Body of pancreas (tissue), 4 donors: ENCODE results near the gene GADD45A.

Experiments
- POLR2A ChIP-seq, 3 donors: fragments of 450-650 bp; IDR thresholded peaks; one replicate each; pipeline ENCODE4 v1.6.1; 2016; ENCODE audit warnings: antibody characterized with exemption in 3 of 3, mild to moderate bottlenecking in 2 of 3
- TF ChIP-seq, protein P1 (sequence below), 7 experiments: fragments of 450-650 bp in 4 of 7; fragments of 200-600 bp in 3 of 7; sonication (generic) in 3 of 7; IDR thresholded peaks; one replicate each; pipeline ENCODE4 v1.5.1; 2016 to 2019; ENCODE audit warnings: antibody characterized with exemption in 7 of 7

DNA sequence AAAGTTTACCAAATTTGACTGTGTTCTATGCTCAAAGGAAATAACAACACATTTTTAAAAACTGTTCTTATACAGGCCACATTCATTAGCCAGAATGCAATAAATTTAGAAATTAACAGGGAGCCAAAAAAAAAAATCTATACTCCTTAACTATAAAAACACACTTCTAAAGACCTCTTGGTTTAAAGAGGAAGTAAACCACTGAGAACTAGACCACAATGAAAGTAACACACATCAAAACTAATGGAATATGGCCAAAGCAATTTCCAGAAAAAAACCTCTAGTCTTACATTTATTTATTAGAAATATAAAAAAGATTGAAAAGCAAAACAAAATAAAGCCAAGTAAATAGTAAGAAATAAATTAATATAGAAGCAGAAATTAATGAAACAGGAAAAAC, 48.9 kb upstream of the GADD45A start:
- TF ChIP-seq, protein P1, sequence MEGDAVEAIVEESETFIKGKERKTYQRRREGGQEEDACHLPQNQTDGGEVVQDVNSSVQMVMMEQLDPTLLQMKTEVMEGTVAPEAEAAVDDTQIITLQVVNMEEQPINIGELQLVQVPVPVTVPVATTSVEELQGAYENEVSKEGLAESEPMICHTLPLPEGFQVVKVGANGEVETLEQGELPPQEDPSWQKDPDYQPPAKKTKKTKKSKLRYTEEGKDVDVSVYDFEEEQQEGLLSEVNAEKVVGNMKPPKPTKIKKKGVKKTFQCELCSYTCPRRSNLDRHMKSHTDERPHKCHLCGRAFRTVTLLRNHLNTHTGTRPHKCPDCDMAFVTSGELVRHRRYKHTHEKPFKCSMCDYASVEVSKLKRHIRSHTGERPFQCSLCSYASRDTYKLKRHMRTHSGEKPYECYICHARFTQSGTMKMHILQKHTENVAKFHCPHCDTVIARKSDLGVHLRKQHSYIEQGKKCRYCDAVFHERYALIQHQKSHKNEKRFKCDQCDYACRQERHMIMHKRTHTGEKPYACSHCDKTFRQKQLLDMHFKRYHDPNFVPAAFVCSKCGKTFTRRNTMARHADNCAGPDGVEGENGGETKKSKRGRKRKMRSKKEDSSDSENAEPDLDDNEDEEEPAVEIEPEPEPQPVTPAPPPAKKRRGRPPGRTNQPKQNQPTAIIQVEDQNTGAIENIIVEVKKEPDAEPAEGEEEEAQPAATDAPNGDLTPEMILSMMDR (IDR thresholded peaks at IDR 0.05): no peak
- TF ChIP-seq POLR2A (IDR thresholded peaks at IDR 0.05): no peak
